Measurements from ENCODE around the gene PLCB4.

The PLCB4 gene

GRCh38 chr20:9078826-9079731 is 10.2 kb downstream of the PLCB4 start:
- Histone ChIP-seq H3K4me1 (ENCODE audit: control insufficient read depth, insufficient read depth, low read length) (peaks cover 28% of the 10 kb centered on the region), H3K9me3 (ENCODE audit: control insufficient read depth, insufficient read depth, low read depth, low read length) (no peaks in the 10 kb centered on the region), H3K36me3 (ENCODE audit: control insufficient read depth, insufficient read depth, low read length) (no peaks in the 10 kb centered on the region)

GRCh38 chr20:9081423-9081966 is 12.6 kb downstream of the PLCB4 start:
- H3K4me1 ChIP-seq (ENCODE audit: control insufficient read depth, insufficient read depth, low read length) = peaks cover 8% of the 10 kb centered on the region; the same call in 1 of the 2 replicates
- no peak overlapping the region for H3K27ac ChIP-seq (ENCODE audit: low read depth, low read length)
- H3K9ac ChIP-seq (ENCODE audit: low read length) = no peak overlapping the region
- H3K9me3 ChIP-seq (ENCODE audit: control insufficient read depth, insufficient read depth, low read depth, low read length) = no peaks in the 10 kb centered on the region
- H3K4me3 ChIP-seq (ENCODE audit: low read depth, low read length) = no peak overlapping the region
- H3K27me3 ChIP-seq (ENCODE audit: control insufficient read depth, insufficient read depth, low read length) = no peaks in the 10 kb centered on the region
- no peaks in the 10 kb centered on the region for H3K36me3 ChIP-seq (ENCODE audit: control insufficient read depth, insufficient read depth, low read length)

More at GRCh38 chr20:9078826-9079731, 10.2 kb downstream of the PLCB4 start:
- Histone ChIP-seq H3K27me3 (ENCODE audit: control insufficient read depth, insufficient read depth, low read length) (no peaks in the 10 kb centered on the region), H3K4me3 (ENCODE audit: low read depth, low read length) (no peak overlapping the region), H3K27ac (ENCODE audit: low read depth, low read length) (no peak overlapping the region), H3K9ac (ENCODE audit: low read length) (no peak overlapping the region)

GRCh38 chr20:9082741-9083140 is 13.9 kb downstream of the PLCB4 start:
- no peak overlapping the region for H3K27ac ChIP-seq (ENCODE audit: low read depth, low read length)
- no peak overlapping the region for H3K9ac ChIP-seq (ENCODE audit: low read length)
- no peaks in the 10 kb centered on the region for H3K9me3 ChIP-seq (ENCODE audit: control insufficient read depth, insufficient read depth, low read depth, low read length)
- no peaks in the 10 kb centered on the region for H3K36me3 ChIP-seq (ENCODE audit: control insufficient read depth, insufficient read depth, low read length)
- H3K27me3 ChIP-seq (ENCODE audit: control insufficient read depth, insufficient read depth, low read length) = no peaks in the 10 kb centered on the region
- H3K4me1 ChIP-seq (ENCODE audit: control insufficient read depth, insufficient read depth, low read length) = peaks cover 7% of the 10 kb centered on the region; the same call in 1 of the 2 replicates
- H3K4me3 ChIP-seq (ENCODE audit: low read depth, low read length) = no peak overlapping the region

- Histone ChIP-seq H3K27ac (ENCODE audit: low read depth, low read length) (no peak overlapping the region), H3K9me3 (ENCODE audit: control insufficient read depth, insufficient read depth, low read depth, low read length) (no peaks in the 10 kb centered on the region), H3K9ac (ENCODE audit: low read length) (no peak overlapping the region), H3K4me3 (ENCODE audit: low read depth, low read length) (no peak overlapping the region), H3K4me1 (ENCODE audit: control insufficient read depth, insufficient read depth, low read length) (peaks cover 9% of the 10 kb centered on the region), H3K36me3 (ENCODE audit: control insufficient read depth, insufficient read depth, low read length) (no peaks in the 10 kb centered on the region), H3K27me3 (ENCODE audit: control insufficient read depth, insufficient read depth, low read length) (no peaks in the 10 kb centered on the region)
Observed at GRCh38 chr20:9087531-9088217, 18.8 kb downstream of the PLCB4 start.

GRCh38 chr20:9088556-9088955 is 19.7 kb downstream of the PLCB4 start:
- Histone ChIP-seq H3K9me3 (ENCODE audit: control insufficient read depth, insufficient read depth, low read depth, low read length) (no peaks in the 10 kb centered on the region), H3K9ac (ENCODE audit: low read length) (no peak overlapping the region), H3K4me1 (ENCODE audit: control insufficient read depth, insufficient read depth, low read length) (peaks cover 16% of the 10 kb centered on the region), H3K27ac (ENCODE audit: low read depth, low read length) (no peak overlapping the region), H3K4me3 (ENCODE audit: low read depth, low read length) (no peak overlapping the region), H3K27me3 (ENCODE audit: control insufficient read depth, insufficient read depth, low read length) (no peaks in the 10 kb centered on the region), H3K36me3 (ENCODE audit: control insufficient read depth, insufficient read depth, low read length) (no peaks in the 10 kb centered on the region)

GRCh38 chr20:9092113-9092512 is 23.2 kb downstream of the PLCB4 start:
- Histone ChIP-seq H3K9me3 (ENCODE audit: control insufficient read depth, insufficient read depth, low read depth, low read length) (no peaks in the 10 kb centered on the region), H3K4me1 (ENCODE audit: control insufficient read depth, insufficient read depth, low read length) (peaks cover 20% of the 10 kb centered on the region), H3K4me3 (ENCODE audit: low read depth, low read length) (no peak overlapping the region), H3K9ac (ENCODE audit: low read length) (no peak overlapping the region), H3K27ac (ENCODE audit: low read depth, low read length) (no peak overlapping the region), H3K36me3 (ENCODE audit: control insufficient read depth, insufficient read depth, low read length) (no peaks in the 10 kb centered on the region), H3K27me3 (ENCODE audit: control insufficient read depth, insufficient read depth, low read length) (no peaks in the 10 kb centered on the region)

- no peaks in the 10 kb centered on the region for H3K9me3 ChIP-seq (ENCODE audit: control insufficient read depth, insufficient read depth, low read depth, low read length)
- H3K27ac ChIP-seq (ENCODE audit: low read depth, low read length) = no peak overlapping the region
- peaks cover 20% of the 10 kb centered on the region for H3K4me1 ChIP-seq (ENCODE audit: control insufficient read depth, insufficient read depth, low read length)
- no peak overlapping the region for H3K9ac ChIP-seq (ENCODE audit: low read length)
- no peaks in the 10 kb centered on the region for H3K27me3 ChIP-seq (ENCODE audit: control insufficient read depth, insufficient read depth, low read length)
- no peaks in the 10 kb centered on the region for H3K36me3 ChIP-seq (ENCODE audit: control insufficient read depth, insufficient read depth, low read length)
- no peak overlapping the region for H3K4me3 ChIP-seq (ENCODE audit: low read depth, low read length)
Observed at GRCh38 chr20:9092655-9093054, 23.8 kb downstream of the PLCB4 start.

- Histone ChIP-seq H3K36me3 (ENCODE audit: control insufficient read depth, insufficient read depth, low read length) (no peaks in the 10 kb centered on the region), H3K27ac (ENCODE audit: low read depth, low read length) (no peak overlapping the region), H3K9ac (ENCODE audit: low read length) (no peak overlapping the region), H3K9me3 (ENCODE audit: control insufficient read depth, insufficient read depth, low read depth, low read length) (no peaks in the 10 kb centered on the region), H3K27me3 (ENCODE audit: control insufficient read depth, insufficient read depth, low read length) (no peaks in the 10 kb centered on the region), H3K4me3 (ENCODE audit: low read depth, low read length) (no peak overlapping the region), H3K4me1 (ENCODE audit: control insufficient read depth, insufficient read depth, low read length) (peaks cover 20% of the 10 kb centered on the region)
Observed at GRCh38 chr20:9093218-9093957, 24.5 kb downstream of the PLCB4 start.

GRCh38 chr20:9099372-9099771 is 30.5 kb downstream of the PLCB4 start:
- no peaks in the 10 kb centered on the region for H3K36me3 ChIP-seq (ENCODE audit: control insufficient read depth, insufficient read depth, low read length)
- H3K9me3 ChIP-seq (ENCODE audit: control insufficient read depth, insufficient read depth, low read depth, low read length) = no peaks in the 10 kb centered on the region
- H3K9ac ChIP-seq (ENCODE audit: low read length) = no peak overlapping the region
- no peak overlapping the region for H3K27ac ChIP-seq (ENCODE audit: low read depth, low read length)
- no peak overlapping the region for H3K4me3 ChIP-seq (ENCODE audit: low read depth, low read length)
- no peaks in the 10 kb centered on the region for H3K4me1 ChIP-seq (ENCODE audit: control insufficient read depth, insufficient read depth, low read length)
- no peaks in the 10 kb centered on the region for H3K27me3 ChIP-seq (ENCODE audit: control insufficient read depth, insufficient read depth, low read length)

- no peak overlapping the region for H3K9ac ChIP-seq (ENCODE audit: low read length)
- H3K4me1 ChIP-seq (ENCODE audit: control insufficient read depth, insufficient read depth, low read length) = no peaks in the 10 kb centered on the region
- H3K9me3 ChIP-seq (ENCODE audit: control insufficient read depth, insufficient read depth, low read depth, low read length) = no peaks in the 10 kb centered on the region
- H3K36me3 ChIP-seq (ENCODE audit: control insufficient read depth, insufficient read depth, low read length) = no peaks in the 10 kb centered on the region
- no peak overlapping the region for H3K4me3 ChIP-seq (ENCODE audit: low read depth, low read length)
- no peak overlapping the region for H3K27ac ChIP-seq (ENCODE audit: low read depth, low read length)
- no peaks in the 10 kb centered on the region for H3K27me3 ChIP-seq (ENCODE audit: control insufficient read depth, insufficient read depth, low read length)
Observed at GRCh38 chr20:9100691-9101090, 31.8 kb downstream of the PLCB4 start.

Data from HUES6 (cell line).